Measurements from ENCODE around the gene SDF2L1.

DNA sequence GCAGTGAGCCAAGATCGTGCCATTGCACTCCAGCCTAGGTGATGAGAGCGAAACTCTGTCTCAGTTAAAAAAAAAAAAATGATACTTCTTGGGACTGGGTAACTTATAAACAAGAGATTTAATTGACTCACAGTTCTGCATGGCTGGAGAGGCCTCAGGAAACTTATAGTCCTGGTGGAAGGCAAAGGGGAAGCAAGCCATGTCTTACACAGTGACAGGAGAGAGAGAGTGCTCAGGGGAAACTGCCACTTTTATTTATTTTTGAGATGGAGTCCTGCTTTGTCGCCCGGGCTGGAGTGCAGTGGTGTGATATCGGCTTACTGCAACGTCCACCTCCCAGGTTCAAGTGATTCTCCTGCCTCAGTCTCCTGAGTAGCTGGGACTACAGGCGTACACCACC, 8.2 kb downstream of the SDF2L1 start:
- TF ChIP-seq CTCF (conservative IDR thresholded peaks at IDR 0.05) = no peak
- TF ChIP-seq ZFX (IDR thresholded peaks at IDR 0.05) = no peak
